CD14-positive monocyte (primary cell): ENCODE data around the gene RAB31. TPM values are rescaled to one million over a fixed set of nuclear protein-coding genes. Genes with fewer than 3 reads are reported as not detected.
A peak's percentile ranks its signal among the peaks of the same experiment; 100 is the strongest.

Experiments
- DNase-seq, 3 donors: peaks; one replicate each; pipeline ENCODE4 v3.0.0-alpha.2; 2011 to 2022
- H2AFZ ChIP-seq: 2 replicates; pipeline ENCODE4 v1.6.0; 2012; ENCODE audit warnings: mild to moderate bottlenecking, low read depth, low read length, inconsistent platforms; ENCODE audit not compliant: insufficient read depth, poor library complexity, severe bottlenecking
- H3K27ac ChIP-seq, 2 donors: 1 replicate in 1 of 2; 2 replicates in 1 of 2; pipeline ENCODE4 v1.5.1; 2012 to 2013; ENCODE audit warnings: low read length in 2 of 2, control low read depth in 1 of 2, inconsistent platforms in 1 of 2, low read depth in 1 of 2, mild to moderate bottlenecking in 1 of 2
- H3K27me3 ChIP-seq, 2 donors: one replicate each; pipeline versions ENCODE4 v1.6.0 to v1.6.1; 2011 to 2013; ENCODE audit warnings: low read length in 2 of 2; ENCODE audit not compliant: control insufficient read depth in 2 of 2, insufficient read depth in 2 of 2
- H3K36me3 ChIP-seq, 2 donors: replicated peaks in 1 of 2; 1 replicate in 1 of 2; 2 replicates in 1 of 2; pipeline versions ENCODE4 v1.5.1 to v1.6.1; 2012 to 2013; ENCODE audit warnings: low read length in 2 of 2, control low read depth in 1 of 2, inconsistent platforms in 1 of 2, mild to moderate bottlenecking in 1 of 2; ENCODE audit not compliant: insufficient read depth in 2 of 2, control insufficient read depth in 1 of 2
- H3K4me1 ChIP-seq, 2 donors: 1 replicate in 1 of 2; 2 replicates in 1 of 2; pipeline versions ENCODE4 v1.5.1 to v1.6.1; 2012 to 2013; ENCODE audit warnings: low read length in 2 of 2, control low read depth in 1 of 2, inconsistent platforms in 1 of 2, mild to moderate bottlenecking in 1 of 2, moderate library complexity in 1 of 2; ENCODE audit not compliant: insufficient read depth in 2 of 2, control insufficient read depth in 1 of 2
- H3K4me2 ChIP-seq: replicated peaks from 2 replicates; pipeline ENCODE3; 2012; ENCODE audit warnings: low read length, moderate library complexity, mild to moderate bottlenecking; ENCODE audit not compliant: poor library complexity, severe bottlenecking; ENCODE audit errors: extremely low read depth
- H3K4me3 ChIP-seq, 3 experiments: fragments of 200-600 bp in 1 of 3; sonication (generic) in 1 of 3; replicated peaks in 1 of 3; 1 replicate in 2 of 3; 2 replicates in 1 of 3; pipeline ENCODE4 v1.5.1; 2011 to 2013; ENCODE audit warnings: low read length in 3 of 3, mild to moderate bottlenecking in 3 of 3, control low read depth in 2 of 3, low read depth in 2 of 3, inconsistent platforms in 1 of 3, moderate library complexity in 1 of 3
- H3K79me2 ChIP-seq: 2 replicates; pipeline ENCODE4 v1.6.0; 2012; ENCODE audit warnings: mild to moderate bottlenecking, control low read depth, inconsistent platforms, low read length, moderate library complexity; ENCODE audit not compliant: insufficient read depth
- H3K9ac ChIP-seq: 2 replicates; pipeline ENCODE4 v1.6.0; 2017; ENCODE audit warnings: low read length, mild to moderate bottlenecking; ENCODE audit not compliant: insufficient read depth, poor library complexity, severe bottlenecking
- H3K9me3 ChIP-seq, 2 donors: replicated peaks in 1 of 2; 1 replicate in 1 of 2; 2 replicates in 1 of 2; pipeline versions ENCODE4 v1.5.1 to v1.6.1; 2012 to 2013; ENCODE audit warnings: low read length in 2 of 2, control low read depth in 1 of 2; ENCODE audit not compliant: control insufficient read depth in 1 of 2, insufficient read depth in 1 of 2
- H4K20me1 ChIP-seq: 2 replicates; pipeline ENCODE4 v1.6.0; 2012; ENCODE audit warnings: mild to moderate bottlenecking, low read length, control low read depth, moderate library complexity; ENCODE audit not compliant: insufficient read depth
- H3K27ac Mint-ChIP-seq, 7 donors: one replicate each; pipeline ENCODE4 v1.8.0; 2020; ENCODE audit warnings: mild to moderate bottlenecking in 7 of 7, mixed read lengths in 7 of 7, moderate library complexity in 6 of 7, inconsistent platforms in 2 of 7
- H3K27me3 Mint-ChIP-seq, 3 donors: one replicate each; pipeline ENCODE4 v1.8.0; 2021 to 2022; ENCODE audit warnings: low read depth in 3 of 3, mild to moderate bottlenecking in 3 of 3, mixed read lengths in 3 of 3, moderate library complexity in 3 of 3, inconsistent platforms in 1 of 3
- H3K36me3 Mint-ChIP-seq, 2 donors: one replicate each; pipeline ENCODE4 v1.8.0; 2020; ENCODE audit warnings: mixed read lengths in 2 of 2, inconsistent platforms in 1 of 2, mild to moderate bottlenecking in 1 of 2
- H3K4me1 Mint-ChIP-seq: one replicate; pipeline ENCODE4 v1.8.0; 2020; ENCODE audit warnings: mild to moderate bottlenecking, mixed read lengths
- H3K4me3 Mint-ChIP-seq, 2 donors: one replicate each; pipeline ENCODE4 v1.8.0; 2020; ENCODE audit warnings: mild to moderate bottlenecking in 2 of 2, mixed read lengths in 2 of 2, moderate library complexity in 1 of 2
- H3K9me3 Mint-ChIP-seq, 7 donors: one replicate each; pipeline ENCODE4 v1.8.0; 2020 to 2022; ENCODE audit warnings: mixed read lengths in 7 of 7, mild to moderate bottlenecking in 6 of 7, moderate library complexity in 6 of 7, inconsistent platforms in 2 of 7
- WGBS: methylation state at CpG from one replicate; pipeline ENCODE4 v1.1.5; 2013; ENCODE audit warnings: missing lambda C conversion rate; ENCODE audit not compliant: insufficient coverage; 5-methylcytosine and 5-hydroxymethylcytosine counted together
- intact Hi-C, 2 donors: fragments of 100-400 bp; cut with micrococcal nuclease; formaldehyde crosslinking; loops; one replicate each; pipeline versions ENCODE4 v1.15.0 to v1.15.1; 2023
- polyA plus RNA-seq, 3 donors: library from polyadenylated mRNA; depleted of rRNA in 1 of 3; unstranded in 2 of 3; stranded (reverse) in 1 of 3; fragments of 300-500 nt in 2 of 3; fragments of >200 nt in 1 of 3; fragmentation: Illumina TruSeq in 2 of 3; gene quantifications; 1 replicate in 2 of 3; 2 replicates in 1 of 3; pipeline ENCODE4 v1.2.3, GENCODE V29; 2012 to 2021
- TF ChIP-seq, protein P1 (sequence below): fragments of 200-600 bp; IDR thresholded peaks from one replicate; pipeline ENCODE4 v1.8.0; 2022; ENCODE audit warnings: antibody characterized with exemption, mild to moderate bottlenecking

The RAB31 gene
- polyA plus RNA-seq, 3 donors: 106 to 367 (median 348) TPM

DNA sequence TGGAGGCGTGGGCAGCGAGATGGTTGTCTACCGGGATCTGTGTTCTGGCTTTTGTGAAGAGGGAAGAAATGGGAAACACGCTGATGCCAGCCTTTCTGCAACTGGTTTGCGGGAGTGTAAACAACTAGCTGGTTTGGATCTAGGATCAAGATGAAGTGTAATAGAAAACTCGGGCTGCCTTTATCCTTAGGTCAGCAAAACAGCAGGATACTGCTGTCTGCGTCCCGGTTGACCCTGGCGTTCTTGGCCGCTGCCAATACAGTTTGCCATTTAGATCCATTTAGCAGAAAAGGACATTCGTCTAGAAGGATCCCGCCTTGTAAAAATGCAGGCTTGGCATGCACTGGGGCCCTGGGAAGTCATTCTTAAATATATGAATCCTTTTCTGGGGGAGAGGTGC lies 42.0 kb downstream of the RAB31 start:
- H3K27ac Mint-ChIP-seq: peak overlapping the region; percentile 82 to 92 (median 85)
- peak overlapping the region in 1 of 3 experiments; percentile 25 for H3K4me3 ChIP-seq

DNA sequence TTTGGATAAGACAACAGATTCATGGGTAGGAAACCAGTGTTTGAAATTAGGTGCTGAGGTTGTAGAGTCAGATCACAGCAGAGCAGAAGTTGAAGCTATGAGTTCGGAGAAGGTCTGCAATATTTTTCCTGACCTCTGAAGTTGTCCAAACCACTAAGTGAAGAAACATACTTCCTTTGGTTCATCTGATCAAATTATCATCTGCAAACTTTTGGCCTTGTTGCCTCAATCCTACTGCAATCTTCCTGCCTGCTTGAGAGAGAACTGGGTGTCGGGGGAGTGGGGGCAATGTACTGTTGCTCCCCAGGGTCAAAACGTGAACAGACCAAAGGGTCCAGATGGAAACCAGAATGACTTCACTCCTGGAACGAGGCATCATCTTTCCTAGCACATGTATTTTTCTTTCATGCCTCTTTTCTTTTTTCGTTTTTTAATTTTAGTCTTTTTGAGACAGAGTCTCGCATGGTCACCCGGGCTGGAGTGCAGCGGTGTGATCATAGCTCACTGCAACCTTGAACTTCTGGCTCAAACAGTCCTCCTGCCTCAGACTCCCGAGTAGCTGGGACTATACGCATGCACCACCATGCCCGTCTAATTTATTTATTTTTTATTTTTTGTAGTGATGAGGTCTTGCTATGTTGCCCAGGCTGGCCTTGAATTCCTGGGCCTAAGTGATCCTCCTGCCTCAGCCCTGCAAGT lies 42.7 kb downstream of the RAB31 start:
- H3K4me1 Mint-ChIP-seq: peaks cover 80% of the 10 kb centered on the region
- Histone ChIP-seq H3K9me3 (no peaks in the 10 kb centered on the region), H3K4me3 (peak overlapping the region in 1 of 3 experiments; percentile 25), H4K20me1 (peaks cover 76% of the 10 kb centered on the region), H3K27me3 (no peaks in the 10 kb centered on the region), H3K36me3 (no peaks in the 10 kb centered on the region), H2AFZ (no peak overlapping the region), H3K79me2 (peaks cover 94% of the 10 kb centered on the region), H3K9ac (no peak overlapping the region), H3K4me1 (peaks cover 70 to 82% of the 10 kb centered on the region in 2 donors), H3K27ac (peak overlapping the region; percentile 45 to 71), H3K4me2 (peak overlapping the region; percentile 40)
- peaks cover 0 to 2% (median 0%) of the 10 kb centered on the region in 3 donors for H3K27me3 Mint-ChIP-seq
- no peak for DNase-seq
- H3K4me3 Mint-ChIP-seq: peak overlapping the region; percentile 17 to 54
- H3K36me3 Mint-ChIP-seq: peaks cover 4 to 5% of the 10 kb centered on the region in 2 donors
- H3K9me3 Mint-ChIP-seq: peaks cover 0 to 2% (median 0%) of the 10 kb centered on the region in 7 donors
- intact Hi-C loops: loop anchor here in 1 of 2 donors (10.0 kb wide), 1 partner anchor 46 kb away; the partner anchor contains the start of gene RAB31
- TF ChIP-seq, protein P1, sequence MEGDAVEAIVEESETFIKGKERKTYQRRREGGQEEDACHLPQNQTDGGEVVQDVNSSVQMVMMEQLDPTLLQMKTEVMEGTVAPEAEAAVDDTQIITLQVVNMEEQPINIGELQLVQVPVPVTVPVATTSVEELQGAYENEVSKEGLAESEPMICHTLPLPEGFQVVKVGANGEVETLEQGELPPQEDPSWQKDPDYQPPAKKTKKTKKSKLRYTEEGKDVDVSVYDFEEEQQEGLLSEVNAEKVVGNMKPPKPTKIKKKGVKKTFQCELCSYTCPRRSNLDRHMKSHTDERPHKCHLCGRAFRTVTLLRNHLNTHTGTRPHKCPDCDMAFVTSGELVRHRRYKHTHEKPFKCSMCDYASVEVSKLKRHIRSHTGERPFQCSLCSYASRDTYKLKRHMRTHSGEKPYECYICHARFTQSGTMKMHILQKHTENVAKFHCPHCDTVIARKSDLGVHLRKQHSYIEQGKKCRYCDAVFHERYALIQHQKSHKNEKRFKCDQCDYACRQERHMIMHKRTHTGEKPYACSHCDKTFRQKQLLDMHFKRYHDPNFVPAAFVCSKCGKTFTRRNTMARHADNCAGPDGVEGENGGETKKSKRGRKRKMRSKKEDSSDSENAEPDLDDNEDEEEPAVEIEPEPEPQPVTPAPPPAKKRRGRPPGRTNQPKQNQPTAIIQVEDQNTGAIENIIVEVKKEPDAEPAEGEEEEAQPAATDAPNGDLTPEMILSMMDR: no peak
- 5% methylated on average over 3 of the region's 11 CpGs for WGBS
- H3K27ac Mint-ChIP-seq: peak overlapping the region; percentile 82 to 92 (median 85)

More for the DNA sequence above, 42.0 kb downstream of the RAB31 start:
- Histone ChIP-seq H3K4me1 (peaks cover 70 to 82% of the 10 kb centered on the region in 2 donors), H3K79me2 (peaks cover 94% of the 10 kb centered on the region), H4K20me1 (peaks cover 73% of the 10 kb centered on the region), H3K9me3 (no peaks in the 10 kb centered on the region), H3K27ac (peak overlapping the region; percentile 45 to 71), H3K4me2 (peak overlapping the region; percentile 40), H3K9ac (no peak overlapping the region), H2AFZ (no peak overlapping the region), H3K36me3 (no peaks in the 10 kb centered on the region), H3K27me3 (no peaks in the 10 kb centered on the region)
- intact Hi-C loops: loop anchor here in 1 of 2 donors (10.0 kb wide), 1 partner anchor 45 kb away; the partner anchor contains the start of gene RAB31
- H3K4me3 Mint-ChIP-seq: peak overlapping the region in 1 of 2 donors; percentile 54
- DNase-seq: no peak
- TF ChIP-seq, protein P1: no peak
- H3K36me3 Mint-ChIP-seq: peaks cover under 1 to 5% of the 10 kb centered on the region in 2 donors
- peaks cover 0 to 2% (median 0%) of the 10 kb centered on the region in 7 donors for H3K9me3 Mint-ChIP-seq
- peaks cover 0 to 2% (median 0%) of the 10 kb centered on the region in 3 donors for H3K27me3 Mint-ChIP-seq
- peaks cover 80% of the 10 kb centered on the region for H3K4me1 Mint-ChIP-seq
- WGBS: 77% methylated on average over 12 of the region's 12 CpGs
